Heart left ventricle (tissue), 16 donors: ENCODE measurements around the gene OPCML. TPM values are rescaled to one million over a fixed set of nuclear protein-coding genes. Genes with fewer than 3 reads are reported as not detected.

ENCODE experiments used
- ATAC-seq, 4 donors: fragments of 200-7000 bp; cut with Tn5 transposase; one replicate each; pipeline ENCODE4 v1.9.1; 2020 to 2022; ENCODE audit warnings: moderate library complexity in 4 of 4, mild to moderate bottlenecking in 3 of 4, moderate number of reproducible peaks in 1 of 4
- DNase-seq, 5 donors: peaks; one replicate each; pipeline ENCODE4 v3.0.0-alpha.2; 2020
- H3K27ac ChIP-seq, 12 donors: fragments of 200-600 bp; sonication (generic) in 4 of 12; one replicate each; pipeline versions ENCODE4 v1.5.0 to v1.8.0; 2016 to 2022; ENCODE audit warnings: mild to moderate bottlenecking in 2 of 12
- H3K27me3 ChIP-seq, 9 donors: fragments of 200-600 bp; sonication (generic) in 2 of 9; one replicate each; pipeline versions ENCODE4 v1.5.1 to v1.8.0; 2016 to 2022; ENCODE audit warnings: mild to moderate bottlenecking in 3 of 9
- H3K36me3 ChIP-seq, 9 donors: fragments of 200-600 bp; sonication (generic) in 2 of 9; one replicate each; pipeline versions ENCODE4 v1.5.0 to v1.8.0; 2018 to 2022; ENCODE audit warnings: mild to moderate bottlenecking in 2 of 9
- H3K4me1 ChIP-seq, 12 donors: fragments of 200-600 bp; sonication (generic) in 4 of 12; one replicate each; pipeline versions ENCODE4 v1.5.0 to v1.8.0; 2016 to 2022; ENCODE audit warnings: mild to moderate bottlenecking in 3 of 12
- H3K4me3 ChIP-seq, 12 donors: fragments of 200-600 bp; sonication (generic) in 4 of 12; one replicate each; pipeline versions ENCODE4 v1.5.0 to v1.8.0; 2017 to 2022; ENCODE audit warnings: mild to moderate bottlenecking in 9 of 12, moderate library complexity in 4 of 12
- H3K9me3 ChIP-seq, 12 donors: fragments of 200-600 bp; sonication (generic) in 4 of 12; one replicate each; pipeline versions ENCODE4 v1.5.0 to v1.8.0; 2016 to 2022; ENCODE audit warnings: mild to moderate bottlenecking in 1 of 12
- CTCF ChIP-seq, 12 donors: fragments of 200-600 bp; sonication (generic) in 4 of 12; IDR thresholded peaks; one replicate each; pipeline versions ENCODE4 v1.5.0 to v1.8.0; 2018 to 2022; ENCODE audit warnings: antibody characterized with exemption in 12 of 12, mild to moderate bottlenecking in 5 of 12
- POLR2A ChIP-seq, 2 donors: fragments of 450-650 bp; IDR thresholded peaks; one replicate each; pipeline ENCODE4 v1.6.1; 2017; ENCODE audit warnings: antibody characterized with exemption in 2 of 2, mild to moderate bottlenecking in 2 of 2, moderate library complexity in 2 of 2
- WGBS, 4 donors: extraction: QIAGEN DNeasy Blood & Tissue Kit in 2 of 4; methylation state at CpG; one replicate each; pipeline versions ENCODE4 v1.1.5 to v1.1.7; 2013 to 2018; 5-methylcytosine and 5-hydroxymethylcytosine counted together
- intact Hi-C, 10 donors: fragments of 100-400 bp; cut with DNase I; formaldehyde crosslinking; loops; one replicate each; pipeline versions ENCODE4 v1.11.1 to v1.14.2; 2022
- polyA plus RNA-seq, 2 donors: library from polyadenylated mRNA; stranded (reverse); fragments of 200-250 nt; gene quantifications; one replicate each; pipeline ENCODE4 v1.2.3, GENCODE V29; 2013
- total RNA-seq, 9 donors: library from RNA; depleted of rRNA in 2 of 9; stranded (reverse); fragments of >200 nt in 2 of 9; fragmentation: NEBNext Ultra II Directional in 3 of 9; extraction: Animal tissue kit (Norgen Biotek cat#: 25700) in 3 of 9; gene quantifications; one replicate each; pipeline versions ENCODE4 v1.1.0 to v1.2.4, GENCODE V29; 2016 to 2023
- donor health status: ischemic (EF 13 %, LVEDD 7.1; RV severe dilation, severe dysfunction).
- donor health status: healthy with polysubstance abuse.
- donor health status: DM: no; HTN: yes; CAD: no.
- donor health status: DM: no; HTN: no; CAD: no.
- donor health status: ischemic (EF 25% LVEDD 6.9; RV normal size, moderate dysfunction).
- donor health status: ischemic (EF 25% LVEDD 5.7; RV mildly dilated, moderate dysfunction).
- donor health status: healthy.
- donor health status: DM: yes; HTN: yes; CAD: no.
- donor health status: ischemic (EF 35%, LVEDD 5.7; RV mildly dilated, moderate dysfunction).
- donor health status: nonischemic (EF 11% LVEDD 7.7; RV severe dilation, severe dysfunction).
- donor health status: DM: yes; HTN: yes; CAD: no.
- donor health status: PGD.
- donor health status: ischemic (EF 29% LVEDD 5.4; RV normal size, mild dysfunction).
- donor health status: nonischemic (EF 23%, LVEDD 6.1; RV moderate dilation, normal function).

OPCML gene
- total and polyA plus RNA-seq, 11 donors, result 0.04 to 1.3 (median 0.23) TPM; not detected in 3

DNA sequence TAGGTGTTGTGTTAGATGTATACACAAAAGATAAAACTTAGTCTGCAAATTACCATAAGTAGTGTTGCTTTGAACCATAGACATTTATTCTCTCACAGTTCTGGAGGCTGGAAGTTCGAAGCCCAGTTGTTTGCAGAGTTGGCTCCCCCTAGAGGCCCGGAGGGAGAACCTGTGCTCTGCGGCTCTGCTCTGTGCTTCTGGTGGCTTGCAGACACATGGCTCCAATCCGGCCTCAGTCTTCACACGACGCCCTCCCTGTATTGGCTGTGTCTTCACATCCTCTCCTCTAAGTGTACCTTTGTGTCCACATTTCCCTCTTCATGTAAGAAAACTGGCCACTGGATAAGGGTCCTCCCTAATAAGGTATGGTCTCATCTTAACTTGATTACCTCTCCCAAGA lies 128.4 kb downstream of the OPCML start:
- H3K27me3 ChIP-seq, result no peaks in the 10 kb centered on the region
- WGBS, 4 donors, result 82 to 91% (median 86%) methylated on average over 6 of the region's 6 CpGs

GRCh38 chr11:133402551-133402950 lies 129.8 kb downstream of the OPCML start:
- intact Hi-C loops, result no loop called here
- no peaks in the 10 kb centered on the region for H3K36me3 ChIP-seq
- DNase-seq (no peak), ATAC-seq (no peak)
- 88 to 93% (median 91%) methylated on average over 4 of the region's 4 CpGs for WGBS, 4 donors
- TF ChIP-seq CTCF (IDR thresholded peaks at IDR 0.05), result no peak
- H3K9me3 ChIP-seq, result no peaks in the 10 kb centered on the region
- H3K4me3 ChIP-seq, result no peak overlapping the region
- H3K27me3 ChIP-seq, result no peaks in the 10 kb centered on the region
- H3K27ac ChIP-seq, result no peak overlapping the region
- peaks cover 0 to 15% (median 0%) of the 10 kb centered on the region in 12 donors for H3K4me1 ChIP-seq

More for the DNA sequence above, 128.4 kb downstream of the OPCML start:
- ATAC-seq (no peak), DNase-seq (no peak)
- Histone ChIP-seq H3K36me3 (no peaks in the 10 kb centered on the region), H3K9me3 (no peaks in the 10 kb centered on the region), H3K4me3 (no peak overlapping the region), H3K4me1 (peaks cover 0 to 15% (median 0%) of the 10 kb centered on the region in 12 donors), H3K27ac (no peak overlapping the region)
- intact Hi-C loops, result no loop called here
- TF ChIP-seq CTCF (IDR thresholded peaks at IDR 0.05) (peak in 3 of 12 donors; percentile 3 to 25 (median 15)), POLR2A (IDR thresholded peaks at IDR 0.05) (no peak)

DNA sequence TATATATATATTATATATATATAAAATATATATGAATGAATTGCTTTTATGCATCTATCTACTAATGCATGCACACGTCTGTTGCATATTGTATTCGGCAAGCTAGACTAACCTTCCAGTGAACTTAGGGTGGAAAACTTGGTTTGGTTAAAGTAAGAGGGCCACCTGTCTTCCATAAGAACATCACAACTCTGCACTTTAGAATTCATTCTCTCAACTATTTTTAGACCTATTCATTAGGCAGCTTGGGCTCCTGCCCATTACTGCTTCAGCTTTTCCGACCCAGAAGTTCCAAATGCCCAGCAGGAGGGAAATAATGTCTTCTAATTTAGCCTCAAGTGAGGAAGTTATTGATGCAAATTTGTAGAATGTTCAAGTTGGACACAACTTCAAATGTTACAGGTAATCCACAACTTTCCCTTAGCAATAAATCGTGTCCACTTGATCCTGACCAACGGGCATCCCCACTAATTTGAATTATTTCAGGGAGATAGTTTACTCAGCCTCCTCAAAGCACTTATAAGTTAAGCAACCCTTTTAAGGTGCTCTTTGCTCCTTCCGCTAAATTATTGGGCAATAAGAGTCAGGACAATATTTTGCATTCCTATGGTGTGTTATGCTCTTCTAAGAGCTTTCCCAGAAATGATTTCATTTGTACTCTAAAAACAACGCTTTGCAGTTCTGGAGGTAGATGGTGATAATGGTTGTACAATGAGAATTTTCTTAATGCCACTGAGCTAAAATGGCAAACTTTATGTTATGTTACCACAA lies 132.3 kb downstream of the OPCML start:
- 57 to 60% (median 58%) methylated on average over 7 of the region's 7 CpGs for WGBS, 4 donors
- intact Hi-C loops, result no loop called here

More for the DNA sequence above, 132.3 kb downstream of the OPCML start:
- no peaks in the 10 kb centered on the region for H3K9me3 ChIP-seq
- ATAC-seq (peak in 1 of 4 donors; percentile 41), DNase-seq (no peak)
- H3K27me3 ChIP-seq, result no peaks in the 10 kb centered on the region
- H3K4me3 ChIP-seq, result no peak overlapping the region
- no peak for TF ChIP-seq CTCF (IDR thresholded peaks at IDR 0.05)
- no peak for TF ChIP-seq POLR2A (IDR thresholded peaks at IDR 0.05)
- H3K36me3 ChIP-seq, result no peaks in the 10 kb centered on the region
- H3K4me1 ChIP-seq, result peaks cover 0 to 15% (median 0%) of the 10 kb centered on the region in 12 donors
- H3K27ac ChIP-seq, result no peak overlapping the region
